GM23338 (cell line): Measurements from ENCODE around the gene ISOC2. TPM values are rescaled to one million over a fixed set of nuclear protein-coding genes. Genes with fewer than 3 reads are reported as not detected.

Experiments
- ATAC-seq: fragments of 200-7000 bp; cut with Tn5 transposase; 3 replicates; pipeline ENCODE4 v1.9.1; 2020
- DNase-seq: peaks from one replicate; pipeline ENCODE4 v3.0.0-alpha.2; 2015; ENCODE audit warnings: low spot score
- H2AFZ ChIP-seq: fragments of 200-600 bp; sonication (generic); 2 replicates; pipeline ENCODE4 v1.8.0; 2016; ENCODE audit warnings: antibody characterized with exemption, mild to moderate bottlenecking, moderate library complexity
- H3F3A ChIP-seq: fragments of 200-600 bp; sonication (generic); replicated peaks from 2 replicates; pipeline ENCODE4 v1.8.0; 2017; ENCODE audit warnings: antibody characterized with exemption, mixed run types, low read depth
- H3K27ac ChIP-seq: fragments of 200-600 bp; sonication (generic); 2 replicates; pipeline ENCODE4 v1.6.1; 2016; ENCODE audit warnings: low read depth
- H3K27me3 ChIP-seq: fragments of 200-600 bp; sonication (generic); 2 replicates; pipeline ENCODE4 v1.8.0; 2016; ENCODE audit warnings: mild to moderate bottlenecking, mixed run types, moderate library complexity; ENCODE audit not compliant: insufficient read depth
- H3K36me3 ChIP-seq: fragments of 200-600 bp; sonication (generic); 2 replicates; pipeline ENCODE4 v1.8.0; 2016; ENCODE audit warnings: mild to moderate bottlenecking; ENCODE audit not compliant: insufficient read depth
- H3K4me1 ChIP-seq: fragments of 200-600 bp; sonication (generic); 2 replicates; pipeline ENCODE4 v1.8.0; 2016; ENCODE audit warnings: mild to moderate bottlenecking, moderate library complexity; ENCODE audit not compliant: insufficient read depth
- H3K4me2 ChIP-seq: fragments of 200-600 bp; sonication (generic); 2 replicates; pipeline ENCODE4 v1.7.1; 2017; ENCODE audit warnings: mixed run types
- H3K4me3 ChIP-seq: fragments of 200-600 bp; sonication (generic); 2 replicates; pipeline ENCODE4 v1.6.1; 2016; ENCODE audit warnings: mixed run types
- H3K79me2 ChIP-seq: fragments of 200-600 bp; sonication (generic); replicated peaks from 2 replicates; pipeline ENCODE4 v1.8.0; 2017; ENCODE audit warnings: mild to moderate bottlenecking; ENCODE audit not compliant: insufficient read depth
- H3K9me2 ChIP-seq: fragments of 200-600 bp; sonication (generic); 2 replicates; pipeline ENCODE4 v1.8.0; 2017; ENCODE audit not compliant: insufficient read depth
- H4K20me1 ChIP-seq: fragments of 200-600 bp; sonication (generic); replicated peaks from 2 replicates; pipeline ENCODE4 v1.8.0; 2017; ENCODE audit warnings: mild to moderate bottlenecking; ENCODE audit not compliant: insufficient read depth
- H3K27ac Mint-ChIP-seq: 2 replicates; pipeline ENCODE4 v1.8.0; 2020; ENCODE audit warnings: inconsistent platforms, mild to moderate bottlenecking, moderate library complexity, mixed read lengths
- H3K27me3 Mint-ChIP-seq: 3 replicates; pipeline ENCODE4 v1.8.0; 2022; ENCODE audit warnings: low read depth, mild to moderate bottlenecking, moderate library complexity, mixed read lengths, inconsistent platforms; ENCODE audit not compliant: insufficient read depth, poor library complexity
- H3K36me3 Mint-ChIP-seq: 3 replicates; pipeline ENCODE4 v1.8.0; 2021; ENCODE audit warnings: low read depth, mild to moderate bottlenecking, inconsistent platforms, moderate library complexity, mixed read lengths
- H3K4me1 Mint-ChIP-seq: 3 replicates; pipeline ENCODE4 v1.8.0; 2020; ENCODE audit warnings: mild to moderate bottlenecking, inconsistent platforms, mixed read lengths
- H3K4me3 Mint-ChIP-seq: 3 replicates; pipeline ENCODE4 v1.8.0; 2021; ENCODE audit warnings: moderate library complexity, mild to moderate bottlenecking, inconsistent platforms, mixed read lengths
- H3K9me3 Mint-ChIP-seq: 3 replicates; pipeline ENCODE4 v1.8.0; 2020; ENCODE audit warnings: moderate library complexity, mild to moderate bottlenecking, inconsistent platforms, mixed read lengths
- CREB1 ChIP-seq: fragments of 250-450 bp; sonication (Bioruptor Pico); IDR thresholded peaks from 2 replicates; pipeline ENCODE4 v1.5.0; 2020; ENCODE audit warnings: low read depth, mild to moderate bottlenecking, moderate library complexity
- EZH2 ChIP-seq: fragments of 200-600 bp; sonication (generic); IDR thresholded peaks from one replicate; pipeline ENCODE4 v1.8.0; 2017; ENCODE audit warnings: antibody characterized with exemption, mild to moderate bottlenecking, low read depth; ENCODE audit not compliant: unreplicated experiment
- EZH2phosphoT487 ChIP-seq: fragments of 200-600 bp; sonication (generic); IDR thresholded peaks from one replicate; pipeline ENCODE4 v1.8.1; 2018; ENCODE audit warnings: antibody characterized with exemption; ENCODE audit not compliant: unreplicated experiment
- NANOG ChIP-seq: IDR thresholded peaks from 2 replicates; pipeline ENCODE4 v1.6.1; 2016; ENCODE audit warnings: antibody characterized with exemption, borderline replicate concordance
- POLR2AphosphoS5 ChIP-seq: IDR thresholded peaks from 2 replicates; pipeline ENCODE4 v1.6.1; 2016; ENCODE audit warnings: antibody characterized with exemption, low read depth
- STAT1 ChIP-seq: IDR thresholded peaks from one replicate; pipeline ENCODE4 v1.6.1; 2016; ENCODE audit warnings: antibody characterized with exemption; ENCODE audit not compliant: unreplicated experiment
- ZNF114 ChIP-seq: fragments of 250-450 bp; sonication (Bioruptor Pico); IDR thresholded peaks from 2 replicates; pipeline ENCODE4 v1.5.0; 2020; ENCODE audit warnings: mild to moderate bottlenecking, moderate library complexity
- ZNF331 ChIP-seq: fragments of 250-450 bp; sonication (Bioruptor Pico); IDR thresholded peaks from 2 replicates; pipeline ENCODE4 v1.5.0; 2020; ENCODE audit warnings: low read depth, mild to moderate bottlenecking, moderate library complexity
- polyA plus RNA-seq: library from polyadenylated mRNA; unstranded; fragments of >200 nt; fragmentation: Nextera tagmentation; extraction: Ambion mirVana; gene quantifications from 2 replicates; pipeline ENCODE4 v1.2.1, GENCODE V29; 2016
- total RNA-seq: library from RNA; depleted of rRNA; stranded (reverse); fragments of >200 nt; shearing (Covaris generic); gene quantifications from 2 replicates; pipeline ENCODE4 v1.2.3, GENCODE V29; 2014
- TF ChIP-seq, protein P1 (sequence below): IDR thresholded peaks from one replicate; pipeline ENCODE4 v1.6.1; 2018; ENCODE audit warnings: antibody characterized with exemption; ENCODE audit not compliant: unreplicated experiment
- TF ChIP-seq, protein P2 (sequence below), 2 experiments: fragments of 200-600 bp in 1 of 2; sonication (generic) in 1 of 2; conservative IDR thresholded peaks; 2 replicates each; pipeline versions ENCODE4 v1.5.1 to v1.6.1; 2016 to 2017; ENCODE audit warnings: antibody characterized with exemption in 2 of 2, low read depth in 2 of 2, mild to moderate bottlenecking in 2 of 2, moderate library complexity in 1 of 2

ISOC2 gene
- total and polyA plus RNA-seq, 2 experiments from 2014 or later, result 62.6 to 85.2 TPM

DNA sequence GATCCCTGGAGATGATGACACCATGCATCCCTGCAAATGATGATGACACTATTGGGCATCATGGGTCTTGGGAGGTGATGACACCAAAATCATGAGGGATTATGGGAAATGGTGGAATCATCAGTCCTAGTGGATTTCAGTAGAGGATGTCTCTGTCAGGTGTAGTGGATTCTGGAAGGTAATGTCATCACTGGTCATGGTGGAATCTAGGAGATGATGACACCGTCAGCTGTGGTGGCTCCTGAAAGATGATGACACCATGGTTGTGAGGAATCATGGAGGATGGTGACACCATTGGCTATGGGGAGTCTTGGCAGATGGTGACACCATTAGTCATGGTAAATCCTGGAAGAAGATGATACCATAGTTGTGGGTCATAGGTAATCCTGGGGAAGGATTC is 30.3 kb downstream of the ISOC2 start (continued):
- TF ChIP-seq, protein P1, sequence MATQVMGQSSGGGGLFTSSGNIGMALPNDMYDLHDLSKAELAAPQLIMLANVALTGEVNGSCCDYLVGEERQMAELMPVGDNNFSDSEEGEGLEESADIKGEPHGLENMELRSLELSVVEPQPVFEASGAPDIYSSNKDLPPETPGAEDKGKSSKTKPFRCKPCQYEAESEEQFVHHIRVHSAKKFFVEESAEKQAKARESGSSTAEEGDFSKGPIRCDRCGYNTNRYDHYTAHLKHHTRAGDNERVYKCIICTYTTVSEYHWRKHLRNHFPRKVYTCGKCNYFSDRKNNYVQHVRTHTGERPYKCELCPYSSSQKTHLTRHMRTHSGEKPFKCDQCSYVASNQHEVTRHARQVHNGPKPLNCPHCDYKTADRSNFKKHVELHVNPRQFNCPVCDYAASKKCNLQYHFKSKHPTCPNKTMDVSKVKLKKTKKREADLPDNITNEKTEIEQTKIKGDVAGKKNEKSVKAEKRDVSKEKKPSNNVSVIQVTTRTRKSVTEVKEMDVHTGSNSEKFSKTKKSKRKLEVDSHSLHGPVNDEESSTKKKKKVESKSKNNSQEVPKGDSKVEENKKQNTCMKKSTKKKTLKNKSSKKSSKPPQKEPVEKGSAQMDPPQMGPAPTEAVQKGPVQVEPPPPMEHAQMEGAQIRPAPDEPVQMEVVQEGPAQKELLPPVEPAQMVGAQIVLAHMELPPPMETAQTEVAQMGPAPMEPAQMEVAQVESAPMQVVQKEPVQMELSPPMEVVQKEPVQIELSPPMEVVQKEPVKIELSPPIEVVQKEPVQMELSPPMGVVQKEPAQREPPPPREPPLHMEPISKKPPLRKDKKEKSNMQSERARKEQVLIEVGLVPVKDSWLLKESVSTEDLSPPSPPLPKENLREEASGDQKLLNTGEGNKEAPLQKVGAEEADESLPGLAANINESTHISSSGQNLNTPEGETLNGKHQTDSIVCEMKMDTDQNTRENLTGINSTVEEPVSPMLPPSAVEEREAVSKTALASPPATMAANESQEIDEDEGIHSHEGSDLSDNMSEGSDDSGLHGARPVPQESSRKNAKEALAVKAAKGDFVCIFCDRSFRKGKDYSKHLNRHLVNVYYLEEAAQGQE, result no peak
- TF ChIP-seq EZH2phosphoT487, result no peak
- TF ChIP-seq CREB1 (CRISPR knock-in tag), result no peak

DNA sequence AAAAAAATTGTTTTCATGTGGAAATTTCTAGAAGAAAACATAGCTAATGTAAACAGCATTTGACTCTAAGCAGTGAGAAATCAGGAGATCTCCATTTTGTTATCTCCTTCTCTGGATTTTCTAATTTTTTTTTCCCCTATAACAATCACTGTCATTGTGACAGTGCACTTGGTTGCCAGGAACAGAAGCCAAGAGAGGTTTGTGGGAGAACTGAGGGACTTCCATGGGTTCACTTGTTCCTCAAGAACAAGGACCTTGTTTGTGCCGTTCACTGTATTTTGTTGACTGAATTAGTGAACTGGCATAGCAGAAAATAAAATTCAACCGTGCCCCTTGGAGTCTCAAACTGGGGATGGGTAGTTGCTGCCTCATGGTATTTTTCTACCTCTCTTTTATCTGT is 35.4 kb downstream of the ISOC2 start:
- H3K4me3 Mint-ChIP-seq, result no peak overlapping the region
- no peaks in the 10 kb centered on the region for H3K36me3 Mint-ChIP-seq
- peaks cover 8% of the 10 kb centered on the region for H3K9me3 Mint-ChIP-seq
- H3K27me3 Mint-ChIP-seq, result peaks cover 9% of the 10 kb centered on the region
- Histone ChIP-seq H2AFZ (no peak overlapping the region), H3K4me2 (no peak overlapping the region), H4K20me1 (no peaks in the 10 kb centered on the region), H3K79me2 (no peaks in the 10 kb centered on the region), H3K9me2 (no peaks in the 10 kb centered on the region), H3K27ac (no peak overlapping the region), H3K27me3 (no peaks in the 10 kb centered on the region), H3F3A (no peaks in the 10 kb centered on the region), H3K4me3 (no peak overlapping the region), H3K4me1 (0 out of 2 replicates have a peak, but pooled peaks cover 7% of the 10 kb centered on the region), H3K36me3 (no peaks in the 10 kb centered on the region)
- ATAC-seq (no peak), DNase-seq (no peak)
- H3K4me1 Mint-ChIP-seq, result peaks cover 6% of the 10 kb centered on the region
- H3K27ac Mint-ChIP-seq, result no peak overlapping the region
- TF ChIP-seq, protein P2, sequence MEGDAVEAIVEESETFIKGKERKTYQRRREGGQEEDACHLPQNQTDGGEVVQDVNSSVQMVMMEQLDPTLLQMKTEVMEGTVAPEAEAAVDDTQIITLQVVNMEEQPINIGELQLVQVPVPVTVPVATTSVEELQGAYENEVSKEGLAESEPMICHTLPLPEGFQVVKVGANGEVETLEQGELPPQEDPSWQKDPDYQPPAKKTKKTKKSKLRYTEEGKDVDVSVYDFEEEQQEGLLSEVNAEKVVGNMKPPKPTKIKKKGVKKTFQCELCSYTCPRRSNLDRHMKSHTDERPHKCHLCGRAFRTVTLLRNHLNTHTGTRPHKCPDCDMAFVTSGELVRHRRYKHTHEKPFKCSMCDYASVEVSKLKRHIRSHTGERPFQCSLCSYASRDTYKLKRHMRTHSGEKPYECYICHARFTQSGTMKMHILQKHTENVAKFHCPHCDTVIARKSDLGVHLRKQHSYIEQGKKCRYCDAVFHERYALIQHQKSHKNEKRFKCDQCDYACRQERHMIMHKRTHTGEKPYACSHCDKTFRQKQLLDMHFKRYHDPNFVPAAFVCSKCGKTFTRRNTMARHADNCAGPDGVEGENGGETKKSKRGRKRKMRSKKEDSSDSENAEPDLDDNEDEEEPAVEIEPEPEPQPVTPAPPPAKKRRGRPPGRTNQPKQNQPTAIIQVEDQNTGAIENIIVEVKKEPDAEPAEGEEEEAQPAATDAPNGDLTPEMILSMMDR (conservative IDR thresholded peaks at IDR 0.05; ENCODE audit: low read depth in 2 of 2), result no peak
- no peak for TF ChIP-seq EZH2
- no peak for TF ChIP-seq POLR2AphosphoS5
- TF ChIP-seq, protein P1, result no peak
- TF ChIP-seq CREB1 (CRISPR knock-in tag), result no peak
- TF ChIP-seq EZH2phosphoT487, result no peak
- TF ChIP-seq STAT1, result no peak
- TF ChIP-seq ZNF114 (CRISPR knock-in tag), result no peak
- no peak for TF ChIP-seq NANOG
- TF ChIP-seq ZNF331 (CRISPR knock-in tag), result no peak
